Activated CD4-positive, alpha-beta memory T cell treated with anti-CD3 and anti-CD28 coated beads for 36 hours (primary cell): ENCODE measurements around the gene CEBPZ. TPM values are rescaled to one million over a fixed set of nuclear protein-coding genes. Genes with fewer than 3 reads are reported as not detected.
A peak's percentile ranks its signal among the peaks of the same experiment; 100 is the strongest.

ENCODE experiments used
- CTCF ChIA-PET: fragments of 350-600 bp; sonication (Branson Sonifier 250); formaldehyde crosslinking; loops from one replicate; lab custom pipeline; 2021; ENCODE audit warnings: antibody characterized with exemption, inconsistent platforms; lab: Charles Lee
- POLR2A ChIA-PET: fragments of 350-600 bp; sonication (Branson Sonifier 250); formaldehyde crosslinking; loops from one replicate; lab custom pipeline; 2021; ENCODE audit warnings: antibody characterized with exemption; lab: Charles Lee
- DNase-seq: peaks from one replicate; pipeline ENCODE4 v3.0.0-alpha.2; 2020
- H3K27ac Mint-ChIP-seq: one replicate; pipeline ENCODE4 v1.8.0; 2021; ENCODE audit warnings: mixed read lengths
- H3K27me3 Mint-ChIP-seq: one replicate; pipeline ENCODE4 v1.8.0; 2021; ENCODE audit warnings: mixed read lengths
- H3K36me3 Mint-ChIP-seq: one replicate; pipeline ENCODE4 v1.8.0; 2021; ENCODE audit warnings: mixed read lengths
- H3K4me1 Mint-ChIP-seq: one replicate; pipeline ENCODE4 v1.8.0; 2021; ENCODE audit warnings: low read depth, mixed read lengths
- H3K4me3 Mint-ChIP-seq: one replicate; pipeline ENCODE4 v1.8.0; 2021; ENCODE audit warnings: mild to moderate bottlenecking, mixed read lengths
- H3K9me3 Mint-ChIP-seq: one replicate; pipeline ENCODE4 v1.8.0; 2021; ENCODE audit warnings: mixed read lengths
- intact Hi-C: fragments of 100-400 bp; cut with micrococcal nuclease; formaldehyde crosslinking; loops from one replicate; pipeline ENCODE4 v1.15.1; 2023
- total RNA-seq, 2 experiments: library from RNA; stranded (reverse); gene quantifications; one replicate each; pipeline ENCODE4 v1.2.3, GENCODE V29; 2021

Gene CEBPZ
- total RNA-seq, 2 experiments from 2014 or later, result 62.3 to 74.6 TPM

DNA sequence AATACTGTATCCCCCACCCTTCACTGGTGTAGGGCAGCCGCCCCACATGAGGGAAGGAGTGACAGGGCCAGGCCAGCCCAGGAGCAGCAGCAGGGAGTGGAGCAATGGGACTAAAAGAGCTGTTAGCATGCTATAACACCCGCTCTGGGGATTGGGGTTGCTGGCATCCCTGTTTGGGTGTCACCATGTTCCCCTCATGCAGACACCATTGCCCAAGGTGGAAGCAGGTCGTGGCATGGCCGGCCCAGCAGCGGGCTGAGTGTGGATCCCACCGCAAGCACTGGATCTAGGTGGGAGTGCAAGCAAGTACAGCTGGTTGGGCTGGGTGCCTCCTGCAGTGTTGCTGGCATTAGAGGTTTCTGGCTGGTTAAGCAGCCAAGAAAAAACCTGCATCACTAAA lies 39.6 kb downstream of the CEBPZ start:
- Mint-ChIP-seq H3K4me1 (peaks cover 8% of the 10 kb centered on the region), H3K27me3 (peaks cover 8% of the 10 kb centered on the region), H3K27ac (no peak overlapping the region), H3K36me3 (peaks cover 4% of the 10 kb centered on the region), H3K4me3 (no peak overlapping the region), H3K9me3 (no peaks in the 10 kb centered on the region)
- intact Hi-C loops, result no loop called here
- CTCF ChIA-PET, result no interaction called here
- DNase-seq, result no peak
- POLR2A ChIA-PET, result no interaction called here

DNA sequence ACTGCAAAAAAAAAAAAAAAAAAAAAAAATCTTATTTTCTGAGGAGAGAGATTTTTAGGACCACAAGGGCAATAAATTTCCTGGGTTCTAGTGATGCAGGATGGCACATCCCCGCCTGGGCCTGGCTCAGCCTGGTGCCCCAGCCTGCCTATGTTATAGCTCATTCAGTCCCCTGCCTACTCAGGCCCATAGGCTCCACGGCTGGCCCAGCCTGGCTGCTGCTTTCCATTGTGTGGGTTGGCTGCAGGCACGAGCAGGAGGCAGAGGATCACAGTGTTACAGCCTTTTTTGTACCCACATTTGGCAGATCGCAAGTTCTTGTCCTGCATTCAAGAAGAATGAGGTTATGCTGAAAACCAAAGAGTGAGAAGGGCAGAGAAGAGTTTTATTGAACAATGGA lies 40.1 kb downstream of the CEBPZ start:
- H3K27ac Mint-ChIP-seq, result no peak overlapping the region
- peaks cover 1% of the 10 kb centered on the region for H3K36me3 Mint-ChIP-seq
- intact Hi-C loops, result no loop called here
- H3K27me3 Mint-ChIP-seq, result peaks cover 7% of the 10 kb centered on the region
- H3K4me1 Mint-ChIP-seq, result peaks cover 6% of the 10 kb centered on the region
- ChIA-PET POLR2A (interaction anchor here (0.6 kb wide), 1 partner anchor 197 kb away, joined by 4 read pairs; no protein-coding TSS in a partner anchor), CTCF (no interaction called here)
- no peaks in the 10 kb centered on the region for H3K9me3 Mint-ChIP-seq
- DNase-seq, result no peak
- H3K4me3 Mint-ChIP-seq, result no peak overlapping the region

DNA sequence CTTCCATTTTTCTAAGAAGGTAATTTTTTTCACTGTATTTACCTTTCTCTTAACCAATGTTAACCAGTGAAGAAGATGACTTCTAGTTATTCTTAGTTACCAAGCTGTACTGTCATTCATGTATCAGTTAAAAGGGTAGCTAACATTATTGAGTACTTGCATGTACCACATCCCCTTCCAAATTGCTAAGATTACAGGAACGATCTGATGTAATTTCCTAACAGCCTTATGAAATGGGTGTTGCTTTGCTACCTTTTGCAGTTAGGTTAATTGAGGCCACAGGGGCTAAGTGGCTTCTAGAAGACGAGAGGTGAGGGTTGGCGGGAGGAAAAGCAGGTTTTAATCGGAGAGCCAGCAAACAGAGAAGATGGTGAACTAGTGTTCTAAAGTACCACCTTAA lies 41.1 kb downstream of the CEBPZ start:
- Mint-ChIP-seq H3K36me3 (no peaks in the 10 kb centered on the region), H3K4me1 (peaks cover 3% of the 10 kb centered on the region), H3K27me3 (peaks cover 6% of the 10 kb centered on the region), H3K4me3 (no peak overlapping the region), H3K9me3 (no peaks in the 10 kb centered on the region), H3K27ac (no peak overlapping the region)
- ChIA-PET POLR2A (no interaction called here), CTCF (interaction anchor here (1.3 kb wide), 1 partner anchor 21 kb away, joined by 4 read pairs; no protein-coding TSS in a partner anchor)
- intact Hi-C loops, result no loop called here
- DNase-seq, result no peak

DNA sequence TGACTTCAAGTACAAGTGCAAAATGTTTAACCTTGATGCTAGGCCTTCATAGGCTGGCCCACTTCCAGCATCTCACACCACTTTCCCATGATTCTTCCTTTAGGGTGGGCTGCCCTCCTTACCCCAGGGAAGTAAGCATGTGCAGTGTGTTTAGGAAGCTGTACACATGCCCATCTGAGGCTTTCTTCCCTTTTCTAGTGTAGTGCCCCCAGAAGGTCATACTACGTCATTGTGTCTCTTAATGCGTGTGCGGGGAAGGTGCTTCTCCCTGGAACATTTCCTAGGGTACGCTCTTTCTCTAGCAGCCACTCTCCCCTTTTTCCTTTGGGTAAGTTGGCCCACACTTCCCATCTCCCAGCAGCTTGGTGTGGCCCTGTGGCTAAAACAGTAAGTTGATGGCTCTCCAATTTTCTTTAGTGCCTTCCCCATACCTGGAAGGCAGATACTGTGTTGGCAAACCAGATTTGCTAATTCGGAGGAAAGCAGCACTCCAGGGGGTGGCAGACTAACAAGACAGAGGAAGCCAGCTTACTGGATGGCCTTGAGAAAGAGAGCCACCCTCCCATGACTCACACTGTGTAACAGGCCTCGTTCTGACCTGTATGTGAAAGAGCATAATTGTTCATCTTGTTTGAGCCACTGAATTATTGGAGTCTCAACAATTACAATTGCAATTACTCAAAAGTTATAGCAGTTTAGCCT lies 41.8 kb downstream of the CEBPZ start:
- no peak overlapping the region for H3K4me3 Mint-ChIP-seq

DNA sequence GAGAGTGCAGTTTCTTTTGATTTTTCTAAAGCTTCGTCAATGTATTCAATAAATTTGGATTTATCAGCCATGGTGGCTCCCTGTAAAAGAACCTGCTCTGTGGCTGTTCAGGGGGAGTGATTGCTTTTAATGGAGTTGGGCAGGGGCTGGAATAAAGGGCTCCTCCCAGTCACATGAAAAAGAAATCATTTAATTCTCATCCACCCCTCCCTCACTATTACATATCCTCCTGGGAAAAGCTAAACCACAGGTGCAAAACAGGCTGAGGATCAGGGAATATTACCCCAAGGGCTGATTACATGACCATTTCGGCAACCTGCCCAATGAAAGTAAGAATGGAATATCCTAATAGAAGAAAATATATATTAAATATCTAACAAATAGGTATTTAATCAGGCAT lies 42.8 kb downstream of the CEBPZ start, which contains the start of gene SULT6B1:
TSS of gene SULT6B1 (minus strand) at position 101 of the 400 bp plus-strand sequence. CDS start at position 71, 30 bp downstream.
- H3K27me3 Mint-ChIP-seq, result peaks cover 6% of the 10 kb centered on the region
- peaks cover 2% of the 10 kb centered on the region for H3K4me1 Mint-ChIP-seq
- no peaks in the 10 kb centered on the region for H3K36me3 Mint-ChIP-seq
- ChIA-PET CTCF (no interaction called here), POLR2A (interaction anchor here (1.3 kb wide), 1 partner anchor 43 kb away, joined by 3 read pairs; the partner anchor contains the start of genes CEBPZ and NDUFAF7)
- no peak for DNase-seq
- H3K27ac Mint-ChIP-seq, result no peak within 1 kb of the TSS
- intact Hi-C loops, result loop anchor here (5.0 kb wide), 1 partner anchor 464 kb away; no protein-coding TSS in a partner anchor
- H3K9me3 Mint-ChIP-seq, result no peaks in the 10 kb centered on the region
- no peak within 1 kb of the TSS for H3K4me3 Mint-ChIP-seq

More for the DNA sequence above, 41.8 kb downstream of the CEBPZ start:
- DNase-seq, result peak; percentile 24
- H3K36me3 Mint-ChIP-seq, result no peaks in the 10 kb centered on the region
- H3K9me3 Mint-ChIP-seq, result no peaks in the 10 kb centered on the region
- ChIA-PET CTCF (interaction anchor here (1.3 kb wide), 1 partner anchor 20 kb away, joined by 4 read pairs; no protein-coding TSS in a partner anchor), POLR2A (interaction anchor here (1.3 kb wide), 1 partner anchor 42 kb away, joined by 3 read pairs; the partner anchor contains the start of genes CEBPZ and NDUFAF7)
- no peak overlapping the region for H3K27ac Mint-ChIP-seq
- intact Hi-C loops, result loop anchor here (5.0 kb wide), 1 partner anchor 463 kb away; no protein-coding TSS in a partner anchor
- H3K27me3 Mint-ChIP-seq, result peaks cover 6% of the 10 kb centered on the region
- H3K4me1 Mint-ChIP-seq, result peaks cover 2% of the 10 kb centered on the region

DNA sequence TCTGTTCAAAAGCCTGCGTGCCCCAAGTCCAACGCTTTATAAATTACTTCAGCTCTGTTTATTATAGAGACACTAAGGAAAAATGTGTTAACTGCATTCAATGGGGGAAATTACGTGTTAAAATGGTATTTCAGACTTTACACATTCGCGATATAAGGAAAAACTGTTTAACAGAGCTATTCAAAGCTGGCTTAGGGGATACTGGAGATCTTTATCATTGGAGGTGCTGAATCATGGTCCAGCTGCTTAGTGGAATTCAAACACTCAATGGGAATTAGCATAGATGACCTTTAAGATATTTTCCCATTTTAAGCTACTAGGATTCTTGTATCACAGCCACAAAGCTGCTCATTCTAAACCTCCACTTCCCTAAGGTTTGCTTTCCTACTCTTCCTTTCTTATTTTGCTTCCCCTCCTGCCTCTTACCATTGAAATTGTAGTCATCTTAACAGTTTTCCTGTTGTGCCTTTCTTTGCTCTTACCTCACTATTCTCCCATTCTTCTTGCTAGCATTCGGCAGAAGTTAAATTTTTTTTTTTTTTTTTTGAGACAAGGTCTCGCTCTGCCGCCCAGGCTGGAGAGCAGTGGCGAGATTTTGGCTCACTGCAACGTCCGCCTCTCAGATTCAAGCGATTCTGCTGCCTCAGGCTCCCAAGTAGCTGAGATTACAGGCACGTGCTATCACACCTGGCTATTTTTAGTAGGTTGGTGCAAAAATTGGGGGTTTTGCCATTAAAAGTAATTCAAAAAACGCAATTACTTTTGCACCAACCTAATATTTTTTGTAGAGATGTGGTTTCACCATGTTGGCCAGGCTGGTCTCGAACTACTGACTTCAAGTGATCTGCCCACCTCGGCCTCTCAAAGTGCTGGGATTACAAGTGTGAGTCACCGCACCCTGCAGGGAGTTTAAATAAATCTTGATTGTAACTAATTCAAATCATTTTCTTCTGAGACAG lies 49.4 kb downstream of the CEBPZ start:
- H3K4me1 Mint-ChIP-seq, result no peaks in the 10 kb centered on the region

DNA sequence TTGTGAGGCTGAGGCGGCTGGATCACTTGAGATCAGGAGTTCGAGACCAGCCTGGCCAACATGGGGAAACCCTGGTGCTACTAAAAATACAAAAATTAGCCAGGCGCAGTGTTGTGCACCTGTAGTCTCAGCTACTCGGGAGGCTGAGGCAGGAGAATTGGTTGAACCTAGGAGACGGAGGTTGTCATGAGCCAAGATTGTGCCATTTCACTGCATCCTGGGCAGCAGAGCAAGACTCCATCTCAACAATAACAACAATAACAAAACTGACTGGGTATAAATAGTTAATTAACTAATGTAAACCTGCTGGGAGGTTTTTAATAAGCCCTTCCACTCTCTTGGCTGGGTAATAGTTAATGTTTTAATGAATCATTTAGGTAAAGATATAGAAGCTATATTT lies 50.8 kb downstream of the CEBPZ start:
- Mint-ChIP-seq H3K4me3 (no peak overlapping the region), H3K36me3 (no peaks in the 10 kb centered on the region), H3K27me3 (peaks cover 9% of the 10 kb centered on the region), H3K27ac (no peak overlapping the region), H3K4me1 (no peaks in the 10 kb centered on the region), H3K9me3 (no peaks in the 10 kb centered on the region)
- intact Hi-C loops, result no loop called here
- ChIA-PET POLR2A (interaction anchor here (0.8 kb wide), 1 partner anchor 38 kb away, joined by 3 read pairs; no protein-coding TSS in a partner anchor), CTCF (no interaction called here)
- no peak for DNase-seq

More for the DNA sequence above, 49.4 kb downstream of the CEBPZ start:
- Mint-ChIP-seq H3K9me3 (no peaks in the 10 kb centered on the region), H3K36me3 (no peaks in the 10 kb centered on the region), H3K4me3 (no peak overlapping the region), H3K27ac (no peak overlapping the region), H3K27me3 (peaks cover 9% of the 10 kb centered on the region)
- DNase-seq, result no peak
- ChIA-PET CTCF (interaction anchor here (1.0 kb wide), 1 partner anchor 14 kb away, joined by 5 read pairs; no protein-coding TSS in a partner anchor), POLR2A (interaction anchor here (0.7 kb wide), 1 partner anchor 672 kb away, joined by 3 read pairs; no protein-coding TSS in a partner anchor)
- intact Hi-C loops, result no loop called here

DNA sequence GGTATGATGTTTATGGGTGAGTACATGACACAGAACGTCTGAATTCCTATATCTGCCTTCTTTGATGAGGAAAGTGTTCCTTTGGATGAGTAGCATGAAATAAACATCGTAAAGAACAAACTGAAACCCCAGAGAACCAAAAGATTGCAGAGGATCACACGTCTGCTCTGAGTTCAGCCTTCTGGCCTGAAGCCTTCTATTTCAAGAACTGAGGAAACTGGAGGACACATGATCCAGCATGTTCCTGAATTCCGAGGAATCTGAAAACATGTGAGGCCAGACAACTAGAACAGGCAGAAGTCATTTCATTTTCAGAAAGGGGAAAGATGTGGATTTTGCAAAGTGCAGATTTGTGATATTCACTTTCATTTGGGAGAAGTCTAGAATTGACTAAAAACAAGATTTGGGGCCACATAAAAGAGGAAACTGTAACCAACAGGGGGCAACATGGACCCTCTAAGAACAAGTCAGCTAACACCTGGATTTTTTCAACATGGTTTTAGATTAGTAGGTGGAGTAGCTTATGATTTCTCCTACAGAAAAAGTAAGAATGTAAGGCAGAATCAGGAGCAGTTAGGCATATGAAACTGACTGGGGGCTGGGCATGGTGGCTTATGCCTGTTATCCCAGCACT lies 51.3 kb downstream of the CEBPZ start:
- H3K9me3 Mint-ChIP-seq, result no peaks in the 10 kb centered on the region
- ChIA-PET CTCF (interaction anchor here (0.6 kb wide), 1 partner anchor 22 kb away, joined by 5 read pairs; no protein-coding TSS in a partner anchor), POLR2A (interaction anchor here (0.8 kb wide), 1 partner anchor 38 kb away, joined by 3 read pairs; no protein-coding TSS in a partner anchor)
- H3K27ac Mint-ChIP-seq, result no peak overlapping the region
- H3K4me1 Mint-ChIP-seq, result no peaks in the 10 kb centered on the region
- no peak overlapping the region for H3K4me3 Mint-ChIP-seq
- no peaks in the 10 kb centered on the region for H3K36me3 Mint-ChIP-seq
- intact Hi-C loops, result no loop called here
- peaks cover 9% of the 10 kb centered on the region for H3K27me3 Mint-ChIP-seq
- no peak for DNase-seq

DNA sequence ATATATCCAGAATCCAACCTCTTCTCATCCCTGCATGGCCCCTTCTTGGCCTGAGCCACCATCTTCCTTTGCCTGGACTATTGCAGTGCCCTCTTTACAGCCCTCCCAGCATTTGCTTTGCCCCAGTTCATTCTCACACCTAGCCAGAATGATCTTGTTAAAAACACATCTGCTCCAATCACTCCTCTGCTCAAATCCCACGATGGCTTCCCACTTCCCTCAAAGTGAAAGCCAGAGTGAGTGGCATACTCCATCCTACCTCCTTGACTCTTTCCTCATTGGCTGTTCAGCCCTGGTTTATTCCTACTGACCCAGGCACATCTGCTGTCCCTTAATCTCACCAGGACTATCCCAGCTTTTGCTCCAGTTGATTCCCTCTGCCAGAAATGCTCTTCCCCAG lies 57.7 kb downstream of the CEBPZ start:
- Mint-ChIP-seq H3K4me3 (no peak overlapping the region), H3K4me1 (no peaks in the 10 kb centered on the region), H3K27me3 (no peaks in the 10 kb centered on the region), H3K27ac (no peak overlapping the region), H3K36me3 (no peaks in the 10 kb centered on the region), H3K9me3 (no peaks in the 10 kb centered on the region)
- no peak for DNase-seq
- intact Hi-C loops, result no loop called here
- ChIA-PET POLR2A (no interaction called here), CTCF (no interaction called here)

DNA sequence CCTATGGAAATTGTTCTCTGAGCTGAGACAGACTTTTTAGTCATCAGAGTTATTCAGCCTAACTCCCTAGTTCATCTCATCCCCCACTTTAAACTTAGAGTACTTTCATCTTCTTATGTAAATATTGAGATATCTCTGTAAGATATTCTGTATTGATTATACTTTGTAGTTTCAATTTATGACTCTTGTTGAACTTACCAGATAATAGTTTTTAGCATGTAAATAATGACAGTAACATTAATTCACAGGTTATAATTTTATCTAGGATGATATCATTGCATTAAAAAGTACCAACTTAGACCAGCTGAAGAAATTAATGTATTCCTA lies 59.8 kb downstream of the CEBPZ start:
- POLR2A ChIA-PET, result no interaction called here
- no peaks in the 10 kb centered on the region for H3K36me3 Mint-ChIP-seq
- no peak for DNase-seq
- H3K9me3 Mint-ChIP-seq, result no peaks in the 10 kb centered on the region
- no peak overlapping the region for H3K4me3 Mint-ChIP-seq
- H3K27me3 Mint-ChIP-seq, result no peaks in the 10 kb centered on the region
- H3K4me1 Mint-ChIP-seq, result peaks cover 2% of the 10 kb centered on the region
- H3K27ac Mint-ChIP-seq, result no peak overlapping the region
- CTCF ChIA-PET, result interaction anchor here (0.9 kb wide), 1 partner anchor 224 kb away, joined by 5 read pairs; no protein-coding TSS in a partner anchor
- intact Hi-C loops, result no loop called here

DNA sequence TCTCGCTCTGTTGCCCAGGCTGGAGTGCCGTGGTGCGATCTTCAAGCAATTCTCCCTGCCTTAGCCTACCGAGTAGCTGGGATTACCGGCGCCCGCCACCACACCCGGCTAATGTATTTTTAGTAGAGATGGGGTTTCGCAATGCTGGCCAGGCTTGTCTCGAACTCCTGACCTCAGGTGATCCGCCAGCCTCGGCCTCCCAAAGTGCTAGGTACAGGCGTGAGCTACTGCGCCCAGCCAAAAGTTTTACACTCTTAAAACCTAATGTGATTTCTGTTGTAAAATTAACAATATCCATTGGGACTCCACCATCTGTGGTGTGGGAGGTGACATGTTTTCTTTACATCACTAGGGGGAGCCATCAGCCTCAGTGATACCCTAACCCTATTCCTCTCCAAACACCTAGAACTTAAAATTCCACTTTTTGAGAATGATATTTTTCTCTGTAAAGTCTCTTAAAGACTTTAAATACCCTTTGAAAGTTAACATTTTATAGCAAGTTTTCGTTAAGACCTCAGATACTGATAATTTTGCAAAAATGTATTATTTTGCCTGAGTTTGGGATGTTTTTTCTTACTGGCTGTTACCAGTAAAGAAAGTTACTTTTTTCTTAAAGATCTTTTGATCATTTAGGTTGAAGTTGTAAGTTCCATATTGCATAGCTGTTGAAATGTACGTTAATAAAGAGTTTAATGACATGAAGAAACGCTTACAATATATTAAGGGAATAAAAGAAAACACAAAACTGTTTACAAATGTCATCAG lies 63.0 kb downstream of the CEBPZ start:
- no peak overlapping the region for H3K4me3 Mint-ChIP-seq
- DNase-seq, result peak; percentile 41
- peaks cover 2% of the 10 kb centered on the region for H3K4me1 Mint-ChIP-seq
- intact Hi-C loops, result loop anchor here (2.0 to 10.0 kb wide), 4 partner anchors 28 to 369 kb away; partner anchors contain the start of gene CEBPZOS
- H3K36me3 Mint-ChIP-seq, result peaks cover 6% of the 10 kb centered on the region
- ChIA-PET POLR2A (no interaction called here), CTCF (interaction anchor here (0.6 to 2.2 kb wide), 23 partner anchors 9 to 709 kb away, joined by 3 to 8 read pairs (median 4); partner anchors contain the start of gene EIF2AK2)
- peaks cover 12% of the 10 kb centered on the region for H3K9me3 Mint-ChIP-seq
- no peaks in the 10 kb centered on the region for H3K27me3 Mint-ChIP-seq
- H3K27ac Mint-ChIP-seq, result no peak overlapping the region
